Esophagus squamous epithelium (tissue), 5 donors: ENCODE results near the gene BTNL8. TPM values are rescaled to one million over a fixed set of nuclear protein-coding genes. Genes with fewer than 3 reads are reported as not detected.
A peak's percentile ranks its signal among the peaks of the same experiment; 100 is the strongest.

Experiments
- DNase-seq: peaks from one replicate; lab custom pipeline; 2025; lab: John Stamatoyannopoulos, UW
- H3K27ac ChIP-seq, 4 donors: fragments of 200-600 bp; sonication (generic); one replicate each; pipeline ENCODE4 v1.5.1; 2016 to 2019; ENCODE audit warnings: mild to moderate bottlenecking in 1 of 4
- H3K27me3 ChIP-seq, 4 donors: fragments of 200-600 bp; sonication (generic); 1 replicate in 3 of 4; 2 replicates in 1 of 4; pipeline versions ENCODE4 v1.5.1 to v1.6.0; 2017 to 2021; ENCODE audit warnings: antibody characterized with exemption in 1 of 4
- H3K36me3 ChIP-seq, 3 donors: fragments of 200-600 bp; sonication (generic); one replicate each; pipeline ENCODE4 v1.5.1; 2016 to 2019
- H3K4me1 ChIP-seq, 3 donors: fragments of 200-600 bp; sonication (generic); one replicate each; pipeline ENCODE4 v1.5.1; 2017 to 2019
- H3K4me3 ChIP-seq, 4 donors: fragments of 200-600 bp; sonication (generic); 1 replicate in 3 of 4; 2 replicates in 1 of 4; pipeline ENCODE4 v1.5.1; 2016 to 2019; ENCODE audit warnings: mild to moderate bottlenecking in 2 of 4, moderate library complexity in 1 of 4
- H3K9me3 ChIP-seq, 3 donors: fragments of 200-600 bp; sonication (generic); one replicate each; pipeline ENCODE4 v1.5.1; 2016 to 2019
- CTCF ChIP-seq, 6 experiments: fragments of 450-650 bp in 4 of 6; fragments of 200-600 bp in 2 of 6; sonication (generic) in 2 of 6; IDR thresholded peaks; one replicate each; pipeline ENCODE4 v1.5.1; 2016 to 2019; ENCODE audit warnings: antibody characterized with exemption in 6 of 6, mild to moderate bottlenecking in 4 of 6, moderate library complexity in 4 of 6
- POLR2A ChIP-seq, 4 donors: fragments of 450-650 bp; IDR thresholded peaks; one replicate each; pipeline ENCODE4 v1.6.1; 2017; ENCODE audit warnings: antibody characterized with exemption in 4 of 4, mild to moderate bottlenecking in 4 of 4, moderate library complexity in 3 of 4
- WGBS, 2 donors: methylation state at CpG; one replicate each; pipeline ENCODE4 v1.1.5; 2018; 5-methylcytosine and 5-hydroxymethylcytosine counted together
- intact Hi-C: fragments of 100-400 bp; cut with DNase I; formaldehyde crosslinking; loops from one replicate; pipeline ENCODE4 v1.15.0; 2022
- total RNA-seq, 4 donors: library from RNA; depleted of rRNA; stranded (reverse); fragments of >200 nt; gene quantifications; one replicate each; pipeline ENCODE4 v1.1.0, GENCODE V29; 2016
- donor health status: DM: yes; HTN: yes; CAD: no.

The BTNL8 gene
- total RNA-seq: under 1 TPM in 1 of 4 donors, not detected in 3; 0.19 TPM

GRCh38 chr5:180898621-180899246 is at the start of gene BTNL8:
Gene BTNL8 (plus strand): TSS chr5:180899159. CDS start chr5:180899311, 152 bp downstream.
- Histone ChIP-seq H3K36me3 (no peaks in the 10 kb centered on the region), H3K4me1 (peaks cover 0 to 15% (median 0%) of the 10 kb centered on the region in 3 donors), H3K27ac (peak within 1 kb of the TSS in 3 of 4 donors; percentile 37 to 65 (median 50)), H3K4me3 (no peak within 1 kb of the TSS), H3K9me3 (peaks cover 0 to 11% (median 0%) of the 10 kb centered on the region in 3 donors), H3K27me3 (no peaks in the 10 kb centered on the region)
- DNase-seq: no peak
- TF ChIP-seq POLR2A (IDR thresholded peaks at IDR 0.05) (no peak), CTCF (IDR thresholded peaks at IDR 0.05) (no peak)
- 80 to 81% methylated on average over 9 of the region's 9 CpGs for WGBS, 2 donors
- intact Hi-C loops: no loop called here

- intact Hi-C loops: no loop called here
- H3K9me3 ChIP-seq: peaks cover 0 to 33% (median 31%) of the 10 kb centered on the region in 3 donors
- DNase-seq: no peak
- H3K4me3 ChIP-seq: no peak overlapping the region
- H3K36me3 ChIP-seq: peaks cover 20 to 81% (median 23%) of the 10 kb centered on the region in 3 donors
- TF ChIP-seq CTCF (IDR thresholded peaks at IDR 0.05) (no peak), POLR2A (IDR thresholded peaks at IDR 0.05) (no peak)
- H3K27ac ChIP-seq: no peak overlapping the region
- no peaks in the 10 kb centered on the region for H3K27me3 ChIP-seq
- WGBS, 2 donors: 92 to 94% methylated on average over 4 of the region's 4 CpGs
- H3K4me1 ChIP-seq: peaks cover 0 to 10% (median 0%) of the 10 kb centered on the region in 3 donors
Observed at GRCh38 chr5:180849827-180850226, 49.1 kb upstream of the BTNL8 start.

- H3K27me3 ChIP-seq: no peaks in the 10 kb centered on the region
- H3K4me3 ChIP-seq: no peak overlapping the region
- H3K4me1 ChIP-seq: peaks cover 0 to 10% (median 0%) of the 10 kb centered on the region in 3 donors
- TF ChIP-seq CTCF (IDR thresholded peaks at IDR 0.05) (no peak), POLR2A (IDR thresholded peaks at IDR 0.05) (no peak)
- H3K27ac ChIP-seq: no peak overlapping the region
- 97 to 98% methylated on average over 10 of the region's 10 CpGs for WGBS, 2 donors
- DNase-seq: no peak
- peaks cover 23 to 87% (median 24%) of the 10 kb centered on the region in 3 donors for H3K36me3 ChIP-seq
- peaks cover 0 to 33% (median 31%) of the 10 kb centered on the region in 3 donors for H3K9me3 ChIP-seq
- intact Hi-C loops: no loop called here
Observed at GRCh38 chr5:180850434-180851078, 48.4 kb upstream of the BTNL8 start.

GRCh38 chr5:180852495-180852894 is 46.5 kb upstream of the BTNL8 start:
- Histone ChIP-seq H3K4me1 (peaks cover 0 to 10% (median 0%) of the 10 kb centered on the region in 3 donors), H3K27ac (no peak overlapping the region), H3K9me3 (peaks cover 0 to 33% (median 31%) of the 10 kb centered on the region in 3 donors), H3K4me3 (no peak overlapping the region), H3K27me3 (no peaks in the 10 kb centered on the region), H3K36me3 (peaks cover 23 to 88% (median 29%) of the 10 kb centered on the region in 3 donors)
- intact Hi-C loops: no loop called here
- no peak for DNase-seq
- 82 to 84% methylated on average over 4 of the region's 4 CpGs for WGBS, 2 donors
- TF ChIP-seq CTCF (IDR thresholded peaks at IDR 0.05) (no peak), POLR2A (IDR thresholded peaks at IDR 0.05) (no peak)
